ENCODE results near the gene CLDN4.

CLDN4 gene

DNA sequence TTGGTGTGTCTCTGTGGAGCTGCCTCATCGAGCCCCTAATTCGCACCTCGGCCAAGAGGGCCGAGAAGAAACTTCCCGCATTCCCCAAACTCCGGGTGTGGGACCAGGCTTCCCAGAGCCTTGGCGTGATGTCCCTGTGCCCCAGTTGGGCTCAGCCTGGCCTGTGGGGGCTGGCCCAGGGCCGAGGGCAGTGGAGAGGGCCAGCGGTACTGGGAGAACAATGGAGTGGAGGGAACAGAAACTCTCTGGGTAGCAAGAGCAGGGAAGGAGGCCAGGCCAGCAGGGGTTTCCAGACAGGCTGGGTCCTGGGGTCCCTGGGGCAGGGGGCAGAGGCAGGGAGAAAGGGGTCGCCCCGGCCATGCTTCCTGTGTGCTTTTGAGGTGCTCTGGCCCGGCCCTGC is 46.2 kb downstream of the CLDN4 start:
- DNase-seq = no peak

DNA sequence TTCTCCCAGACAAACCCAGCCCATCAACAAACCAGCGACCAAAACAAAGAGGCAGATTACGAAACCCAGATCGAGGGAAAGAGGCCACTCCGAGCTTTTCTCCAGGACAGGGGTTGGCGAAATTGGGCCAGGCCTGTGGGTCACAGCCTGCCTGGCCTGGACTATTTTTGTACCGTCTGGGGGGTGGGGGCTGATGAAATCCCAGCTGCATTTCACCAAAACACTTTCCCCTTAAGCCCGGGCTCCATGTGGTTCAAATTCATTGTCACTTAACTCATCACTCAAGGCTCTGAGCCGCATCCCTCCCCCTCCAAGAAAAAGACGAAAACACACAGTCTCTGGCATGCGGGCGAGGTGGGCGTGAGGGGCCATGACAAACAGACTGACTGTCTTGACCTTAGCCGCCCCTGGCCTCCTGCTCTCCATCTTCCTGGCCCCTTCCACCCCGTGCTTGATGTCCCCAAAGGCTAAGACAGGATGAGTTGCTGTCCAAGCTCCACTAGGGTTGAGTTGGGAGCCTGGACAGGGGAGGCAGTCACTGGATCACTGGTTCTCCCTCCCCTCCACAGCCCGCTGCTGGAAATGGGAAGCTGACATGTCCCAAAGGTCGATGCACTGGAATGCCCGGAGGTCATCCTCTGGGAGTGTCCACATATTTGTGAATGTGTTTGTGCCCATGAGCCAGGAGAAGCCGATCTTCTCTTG is 49.3 kb downstream of the CLDN4 start:
- no peak for DNase-seq

DNA sequence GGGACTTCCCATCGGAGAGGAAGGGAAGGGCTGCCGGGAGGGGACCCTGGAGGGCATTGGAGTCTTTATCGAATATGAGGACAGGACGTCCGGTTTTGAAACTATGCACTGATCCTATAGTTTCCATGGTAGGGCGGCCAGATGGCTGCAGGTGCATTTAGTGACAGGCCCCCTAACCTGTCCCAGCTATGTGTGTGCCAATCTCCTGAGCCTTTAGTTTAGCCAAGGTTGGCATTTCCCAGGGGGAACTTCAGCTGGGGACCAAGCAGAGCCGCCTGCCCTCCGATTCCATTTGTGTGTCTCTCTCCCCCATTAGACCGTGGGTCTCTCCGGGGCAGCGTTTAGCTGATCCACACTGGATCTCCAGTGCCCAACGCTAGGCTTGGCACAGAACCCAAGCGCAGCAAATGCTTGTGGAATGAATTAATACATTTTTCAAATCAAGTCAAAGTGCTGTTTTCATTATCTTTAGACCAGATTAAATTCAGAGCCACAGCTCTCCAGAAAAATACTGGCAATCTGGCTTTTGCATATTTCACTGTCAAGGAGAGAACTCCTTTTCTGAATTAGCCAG is 50.0 kb downstream of the CLDN4 start:
- DNase-seq = no peak

DNA sequence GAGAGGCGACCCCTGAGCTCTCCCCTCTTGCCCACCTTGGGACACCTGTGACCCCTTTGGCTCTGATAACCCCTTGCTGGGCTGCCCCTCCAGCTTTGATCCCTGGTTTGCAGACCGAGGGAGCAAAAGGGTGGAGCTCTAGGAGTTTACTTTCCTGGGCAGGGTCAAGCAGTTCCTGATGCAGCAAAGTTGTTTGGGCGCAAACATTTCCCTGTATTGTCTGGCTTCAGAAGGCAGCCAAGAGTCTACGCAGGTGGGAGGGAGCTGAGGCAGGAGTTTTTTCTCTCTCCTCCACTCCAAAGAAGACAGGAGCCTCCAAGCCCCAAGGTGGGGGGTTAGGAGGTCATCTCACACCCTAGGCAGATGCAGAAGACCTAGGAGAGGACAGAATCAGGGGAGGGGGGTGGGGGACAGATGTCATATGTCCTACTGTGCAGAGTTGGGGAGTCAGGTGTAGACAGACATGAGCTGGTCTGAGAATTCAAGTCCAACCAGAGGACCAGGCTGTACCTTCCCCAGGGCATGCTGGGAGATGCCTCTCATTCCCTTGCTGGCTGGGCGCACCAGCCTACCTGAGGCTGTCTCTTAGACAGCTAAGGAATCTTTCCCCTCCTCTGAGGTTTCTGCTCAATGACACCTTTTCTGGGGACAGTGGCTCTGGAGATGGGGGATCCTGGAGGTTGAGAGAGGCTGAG is 50.7 kb downstream of the CLDN4 start:
- DNase-seq = no peak

DNA sequence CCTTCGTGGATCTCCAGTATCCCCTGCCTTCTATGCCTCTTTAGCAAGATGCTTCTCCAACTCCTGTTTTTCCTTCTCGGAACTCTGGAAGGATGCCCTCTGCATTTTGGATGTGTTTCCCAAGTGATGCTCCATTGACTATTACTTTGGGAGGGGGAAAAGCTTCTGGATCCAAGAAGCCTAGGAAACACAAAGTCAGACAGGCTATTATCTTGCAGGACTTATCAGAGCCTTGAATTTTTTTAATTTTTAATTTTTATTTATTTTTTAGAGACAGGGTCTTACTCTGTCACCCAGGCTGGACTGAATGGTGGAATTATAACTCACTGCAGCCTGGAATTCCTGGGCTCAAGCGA is 51.2 kb downstream of the CLDN4 start:
- DNase-seq = no peak
